HEK293T (cell line): ENCODE data around the gene HCCS.

Experiments
- ARNT ChIP-seq: fragments of 450-650 bp; IDR thresholded peaks from 2 replicates; pipeline ENCODE4 v1.6.1; 2017; ENCODE audit warnings: mild to moderate bottlenecking
- BHLHE40 ChIP-seq: fragments of 450-650 bp; IDR thresholded peaks from 2 replicates; pipeline ENCODE4 v1.6.1; 2016; ENCODE audit warnings: mild to moderate bottlenecking, moderate library complexity, borderline replicate concordance
- ELF4 ChIP-seq: fragments of 450-650 bp; IDR thresholded peaks from 2 replicates; pipeline ENCODE4 v1.6.1; 2017; ENCODE audit warnings: antibody characterized with exemption
- FOXA1 ChIP-seq: fragments of 450-650 bp; IDR thresholded peaks from 2 replicates; pipeline ENCODE4 v1.6.1; 2016; ENCODE audit warnings: mild to moderate bottlenecking
- FOXM1 ChIP-seq: fragments of 450-650 bp; IDR thresholded peaks from 2 replicates; pipeline ENCODE4 v1.6.1; 2017; ENCODE audit warnings: mild to moderate bottlenecking, borderline replicate concordance
- L3MBTL2 ChIP-seq: fragments of 450-650 bp; conservative IDR thresholded peaks from 2 replicates; pipeline ENCODE4 v1.6.1; 2016; ENCODE audit warnings: mild to moderate bottlenecking
- LEF1 ChIP-seq: fragments of 450-650 bp; IDR thresholded peaks from 2 replicates; pipeline ENCODE4 v1.6.1; 2017; ENCODE audit warnings: mild to moderate bottlenecking, borderline replicate concordance
- PKNOX1 ChIP-seq: fragments of 450-650 bp; IDR thresholded peaks from 2 replicates; pipeline ENCODE4 v1.6.1; 2016
- SP1 ChIP-seq: fragments of 450-650 bp; IDR thresholded peaks from 2 replicates; pipeline ENCODE4 v1.6.1; 2017
- SUZ12 ChIP-seq: fragments of 450-650 bp; IDR thresholded peaks from 2 replicates; pipeline ENCODE4 v1.6.1; 2016; ENCODE audit warnings: mild to moderate bottlenecking
- TARDBP ChIP-seq: fragments of 450-650 bp; IDR thresholded peaks from 2 replicates; pipeline ENCODE4 v1.6.1; 2016
- ZNF384 ChIP-seq: fragments of 450-650 bp; IDR thresholded peaks from 2 replicates; pipeline ENCODE4 v1.6.1; 2016

DNA sequence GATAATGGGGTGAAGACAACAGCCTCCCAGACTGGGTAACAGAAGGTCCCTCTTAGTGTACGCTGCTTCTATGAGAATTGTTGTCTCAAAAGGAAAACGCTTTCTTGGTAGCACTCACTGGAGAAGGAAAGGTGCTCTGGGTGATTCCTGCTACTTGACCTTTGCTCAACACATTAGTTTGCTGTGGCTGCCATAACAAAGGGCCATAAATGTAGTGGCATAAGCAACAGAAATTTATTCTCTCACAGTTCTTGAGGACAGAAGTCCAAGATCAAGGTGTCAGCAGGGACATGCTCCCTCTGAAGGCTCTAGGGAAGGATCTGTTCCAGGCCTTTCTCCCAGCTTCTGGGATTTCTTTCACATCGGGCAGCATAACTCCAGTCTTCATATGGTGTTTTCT, 19.0 kb downstream of the HCCS start:
- TF ChIP-seq LEF1 (no peak), SP1 (no peak), ARNT (no peak), L3MBTL2 (no peak), TARDBP (no peak), FOXM1 (no peak), ZNF384 (no peak), SUZ12 (no peak), PKNOX1 (no peak), BHLHE40 (no peak), ELF4 (no peak), FOXA1 (no peak)
